ENCODE data around the gene ADAT2.

Gene ADAT2

DNA sequence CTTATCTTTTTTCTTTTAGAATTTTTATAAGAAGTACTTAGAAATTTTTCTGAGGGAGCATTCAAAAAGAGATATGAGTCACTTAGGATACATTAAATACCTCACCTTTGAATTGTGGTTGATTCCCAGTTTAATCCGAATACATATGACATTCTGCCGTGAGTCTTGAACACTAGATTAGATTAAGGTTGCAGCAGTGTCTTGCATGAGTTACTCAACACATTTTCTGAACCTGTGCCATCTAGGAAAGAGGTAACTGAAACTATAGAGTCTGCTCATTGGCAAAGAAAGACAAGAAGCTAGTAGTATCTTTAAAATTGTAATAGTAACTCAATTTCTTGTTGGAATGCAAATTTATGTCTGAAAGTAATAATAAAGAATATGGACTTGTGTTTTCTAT, 15.1 kb upstream of the ADAT2 start:
- Histone ChIP-seq H3K27ac (no peak overlapping the region), H3K4me1 (ENCODE audit: low read depth, poor library complexity, severe bottlenecking) (peaks cover 7% of the 10 kb centered on the region), H3K4me3 (IDR thresholded peaks at IDR 0.05; ENCODE audit: insufficient read depth, low read depth, low read length) (no peak overlapping the region), H3K36me3 (ENCODE audit: insufficient read depth) (no peaks in the 10 kb centered on the region), H3K9ac (no peak overlapping the region), H3K27me3 (ENCODE audit: insufficient read depth, low read depth) (no peaks in the 10 kb centered on the region), H2AFZ (ENCODE audit: low read depth) (no peak overlapping the region), H3K4me2 (no peak overlapping the region), H4K20me1 (ENCODE audit: insufficient read depth) (no peaks in the 10 kb centered on the region), H3K79me2 (ENCODE audit: insufficient read depth, low read depth) (no peaks in the 10 kb centered on the region)
- TF ChIP-seq, protein P1, sequence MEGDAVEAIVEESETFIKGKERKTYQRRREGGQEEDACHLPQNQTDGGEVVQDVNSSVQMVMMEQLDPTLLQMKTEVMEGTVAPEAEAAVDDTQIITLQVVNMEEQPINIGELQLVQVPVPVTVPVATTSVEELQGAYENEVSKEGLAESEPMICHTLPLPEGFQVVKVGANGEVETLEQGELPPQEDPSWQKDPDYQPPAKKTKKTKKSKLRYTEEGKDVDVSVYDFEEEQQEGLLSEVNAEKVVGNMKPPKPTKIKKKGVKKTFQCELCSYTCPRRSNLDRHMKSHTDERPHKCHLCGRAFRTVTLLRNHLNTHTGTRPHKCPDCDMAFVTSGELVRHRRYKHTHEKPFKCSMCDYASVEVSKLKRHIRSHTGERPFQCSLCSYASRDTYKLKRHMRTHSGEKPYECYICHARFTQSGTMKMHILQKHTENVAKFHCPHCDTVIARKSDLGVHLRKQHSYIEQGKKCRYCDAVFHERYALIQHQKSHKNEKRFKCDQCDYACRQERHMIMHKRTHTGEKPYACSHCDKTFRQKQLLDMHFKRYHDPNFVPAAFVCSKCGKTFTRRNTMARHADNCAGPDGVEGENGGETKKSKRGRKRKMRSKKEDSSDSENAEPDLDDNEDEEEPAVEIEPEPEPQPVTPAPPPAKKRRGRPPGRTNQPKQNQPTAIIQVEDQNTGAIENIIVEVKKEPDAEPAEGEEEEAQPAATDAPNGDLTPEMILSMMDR (conservative IDR thresholded peaks at IDR 0.05; ENCODE audit: low read depth, low read length) = no peak

DNA sequence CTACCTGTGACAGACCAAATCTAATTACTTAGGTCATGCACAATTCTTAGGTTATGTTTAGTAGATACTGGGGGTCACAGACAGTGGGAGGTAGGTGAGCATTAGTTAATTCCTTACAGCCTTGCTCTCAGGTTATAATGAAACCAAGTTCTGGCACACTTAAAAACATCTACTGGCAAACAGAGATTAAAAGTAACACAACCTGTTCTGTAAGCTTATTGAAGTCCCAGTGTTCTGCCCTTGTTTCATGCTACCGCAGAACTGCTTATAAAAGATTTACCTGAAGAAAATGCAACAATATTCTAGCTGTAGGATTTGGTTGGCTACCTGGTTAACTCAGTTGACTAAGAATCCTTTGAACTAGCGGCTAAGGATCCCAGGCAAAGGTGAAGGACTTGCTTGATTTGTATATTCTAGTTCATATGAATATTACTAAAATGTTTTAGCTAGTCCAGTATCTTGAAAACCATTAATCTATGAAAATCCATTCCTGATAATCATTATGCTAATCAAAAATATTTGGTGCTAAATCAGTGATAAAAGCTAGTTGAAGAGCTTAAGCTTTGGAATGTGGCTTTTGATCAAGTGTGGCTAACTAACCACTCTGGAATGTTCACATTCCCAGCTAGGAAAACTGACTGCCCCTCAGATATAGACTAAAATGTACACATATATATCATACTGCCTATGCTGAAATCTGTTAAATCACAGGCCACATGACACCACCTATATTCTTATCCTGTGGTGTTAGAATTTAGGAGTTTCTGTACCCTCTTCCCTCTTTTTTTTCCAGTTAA, 7.3 kb upstream of the ADAT2 start:
- Histone ChIP-seq H4K20me1 (ENCODE audit: insufficient read depth) (no peaks in the 10 kb centered on the region), H3K79me2 (ENCODE audit: insufficient read depth, low read depth) (no peaks in the 10 kb centered on the region), H3K27me3 (ENCODE audit: insufficient read depth, low read depth) (no peaks in the 10 kb centered on the region), H3K4me1 (ENCODE audit: low read depth, poor library complexity, severe bottlenecking) (peaks cover 8% of the 10 kb centered on the region), H3K36me3 (ENCODE audit: insufficient read depth) (no peaks in the 10 kb centered on the region), H3K27ac (no peak overlapping the region), H3K9ac (no peak overlapping the region), H2AFZ (ENCODE audit: low read depth) (no peak overlapping the region), H3K4me2 (no peak overlapping the region), H3K4me3 (IDR thresholded peaks at IDR 0.05; ENCODE audit: insufficient read depth, low read depth, low read length) (no peak overlapping the region)
- TF ChIP-seq, protein P1 (conservative IDR thresholded peaks at IDR 0.05; ENCODE audit: low read depth, low read length) = no peak

DNA sequence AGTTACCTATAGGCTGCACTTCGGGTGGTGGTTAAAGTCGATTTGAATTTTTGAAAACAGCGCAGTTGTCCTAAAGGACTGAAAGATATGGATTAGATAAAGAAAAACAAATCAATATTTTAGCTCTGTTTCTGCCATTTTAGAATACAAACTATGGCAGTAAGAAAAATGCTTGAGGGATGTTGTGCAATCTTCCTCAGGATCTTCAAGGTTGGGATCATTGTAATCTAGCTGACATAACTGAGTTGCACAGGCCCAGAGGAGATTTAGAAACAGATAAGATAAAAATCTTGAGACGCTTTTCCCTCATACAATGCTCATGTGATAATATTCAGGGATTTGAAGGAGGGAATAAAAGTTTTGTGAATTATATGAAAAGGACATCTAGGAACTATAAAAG, 1.0 kb upstream of the ADAT2 start:
- TF ChIP-seq, protein P1 (conservative IDR thresholded peaks at IDR 0.05; ENCODE audit: low read depth, low read length) = no peak
- Histone ChIP-seq H3K79me2 (ENCODE audit: insufficient read depth, low read depth) (peaks cover 39% of the 10 kb centered on the region), H4K20me1 (ENCODE audit: insufficient read depth) (no peaks in the 10 kb centered on the region), H3K4me2 (peak overlapping the region; percentile 90), H3K36me3 (ENCODE audit: insufficient read depth) (no peaks in the 10 kb centered on the region), H3K27ac (peak overlapping the region; percentile 91; the same call in 1 of the 2 replicates), H3K4me1 (ENCODE audit: low read depth, poor library complexity, severe bottlenecking) (peaks cover 25% of the 10 kb centered on the region), H3K4me3 (IDR thresholded peaks at IDR 0.05; ENCODE audit: insufficient read depth, low read depth, low read length) (no peak overlapping the region), H3K27me3 (ENCODE audit: insufficient read depth, low read depth) (no peaks in the 10 kb centered on the region), H2AFZ (ENCODE audit: low read depth) (peak overlapping the region; percentile 83; the same call in 1 of the 2 replicates), H3K9ac (peak overlapping the region; percentile 95)

DNA sequence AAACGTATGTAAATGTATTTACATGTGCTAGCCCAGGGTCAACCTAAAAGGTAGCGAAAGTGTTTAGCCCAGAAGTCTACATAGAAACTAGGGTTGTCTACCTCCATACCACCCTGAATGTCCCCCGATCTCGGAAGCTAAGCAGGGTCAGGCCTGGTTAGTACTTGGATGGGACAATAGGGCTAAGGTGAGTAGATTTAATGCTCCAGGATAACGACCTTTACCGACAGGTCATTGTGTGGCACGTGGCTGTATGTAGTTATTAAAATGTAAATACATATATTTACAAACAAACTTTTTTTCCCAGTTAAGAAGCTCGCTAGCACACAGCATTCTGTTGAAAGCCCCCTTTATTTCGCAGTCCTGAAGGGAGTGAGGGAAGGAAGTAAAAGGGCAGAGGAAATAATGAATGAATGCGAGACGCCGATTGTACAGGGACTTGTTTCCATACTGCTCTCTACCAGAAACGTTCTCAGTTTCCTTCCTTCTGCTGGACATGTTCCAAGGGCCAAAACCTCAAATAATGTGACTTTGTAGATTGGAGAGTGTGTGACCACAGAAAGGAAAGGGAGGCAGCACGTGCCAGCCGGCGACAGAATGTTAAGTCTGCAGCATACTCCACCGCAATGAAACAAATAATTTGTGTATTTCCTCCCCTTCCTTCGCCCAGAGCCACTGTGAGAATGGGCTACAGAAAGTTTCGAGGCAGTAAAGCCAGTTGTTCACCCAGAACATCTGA, 612 bp downstream of the ADAT2 start:
- TF ChIP-seq, protein P1 (conservative IDR thresholded peaks at IDR 0.05; ENCODE audit: low read depth, low read length) = no peak
- peaks cover 25% of the 10 kb centered on the region for H3K4me1 ChIP-seq (ENCODE audit: low read depth, poor library complexity, severe bottlenecking)
- peak overlapping the region; percentile 83 for H3K4me2 ChIP-seq
- H3K79me2 ChIP-seq (ENCODE audit: insufficient read depth, low read depth) = peaks cover 39% of the 10 kb centered on the region
- H3K36me3 ChIP-seq (ENCODE audit: insufficient read depth) = no peaks in the 10 kb centered on the region
- H3K27ac ChIP-seq = peak overlapping the region; percentile 91
- no peaks in the 10 kb centered on the region for H3K27me3 ChIP-seq (ENCODE audit: insufficient read depth, low read depth)
- peak overlapping the region; percentile 83 for H2AFZ ChIP-seq (ENCODE audit: low read depth)
- no peak overlapping the region for H3K4me3 ChIP-seq (IDR thresholded peaks at IDR 0.05; ENCODE audit: insufficient read depth, low read depth, low read length)
- peak overlapping the region; percentile 95 for H3K9ac ChIP-seq
- no peaks in the 10 kb centered on the region for H4K20me1 ChIP-seq (ENCODE audit: insufficient read depth)
